ENCODE results near the gene NDC1. TPM values are rescaled to one million over a fixed set of nuclear protein-coding genes. Genes with fewer than 3 reads are reported as not detected.
A peak's percentile ranks its signal among the peaks of the same experiment; 100 is the strongest.
"Not testable (repeated sequence)": the region's sequence is repeated elsewhere in the genome, so short reads cannot be mapped to it uniquely, and the experiment has no call there.

Gene NDC1
- total RNA-seq, 2 donors from 2014 or later: 15.3 to 20.6 TPM

DNA sequence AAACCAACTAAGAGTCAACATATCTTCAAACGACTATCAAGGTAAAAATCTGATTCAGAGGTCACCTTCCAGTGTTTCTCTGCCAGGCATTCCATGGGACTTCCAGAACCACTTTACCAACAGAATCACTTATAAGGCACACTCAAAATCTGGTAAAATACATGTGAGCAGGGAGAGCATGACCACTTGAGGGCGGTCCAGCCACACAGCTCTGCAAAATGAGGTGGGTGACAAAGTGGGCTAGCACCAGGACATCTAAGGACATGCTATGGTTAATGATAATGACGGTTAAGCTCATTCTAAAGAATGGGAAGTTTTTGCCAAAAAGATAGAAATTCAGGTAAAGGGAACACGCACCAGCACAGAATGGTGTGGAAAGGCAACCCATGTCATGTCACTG is 74.6 kb downstream of the NDC1 start:
- intact Hi-C loops (cut with DNase I): no loop called here
- Histone ChIP-seq H3K27me3 (replicated peaks; ENCODE audit: insufficient read depth) (no peaks in the 10 kb centered on the region), H3K9me3 (no peaks in the 10 kb centered on the region), H3K4me3 (no peak overlapping the region), H3K27ac (no peak overlapping the region), H3K4me1 (replicated peaks) (no peaks in the 10 kb centered on the region), H3K36me3 (peaks cover 0 to 5% of the 10 kb centered on the region in 2 donors)
- DNase-seq (ENCODE audit: low spot score): no peak
- WGBS: 94% methylated on average over 4 of the region's 4 CpGs
- TF ChIP-seq POLR2AphosphoS5 (IDR thresholded peaks at IDR 0.05) (no peak), POLR2A (IDR thresholded peaks at IDR 0.05) (no peak), CTCF (IDR thresholded peaks at IDR 0.05) (no peak)

GRCh38 chr1:53760497-53760896 is 77.6 kb downstream of the NDC1 start:
- intact Hi-C loops (cut with DNase I); H3K27ac ChIP-seq; DNase-seq (ENCODE audit: low spot score); H3K9me3 ChIP-seq; H3K36me3 ChIP-seq; H3K27me3 ChIP-seq (replicated peaks; ENCODE audit: insufficient read depth); H3K4me1 ChIP-seq (replicated peaks); H3K4me3 ChIP-seq: not testable (repeated sequence)
- WGBS: 86% methylated on average over 7 of the region's 7 CpGs

DNA sequence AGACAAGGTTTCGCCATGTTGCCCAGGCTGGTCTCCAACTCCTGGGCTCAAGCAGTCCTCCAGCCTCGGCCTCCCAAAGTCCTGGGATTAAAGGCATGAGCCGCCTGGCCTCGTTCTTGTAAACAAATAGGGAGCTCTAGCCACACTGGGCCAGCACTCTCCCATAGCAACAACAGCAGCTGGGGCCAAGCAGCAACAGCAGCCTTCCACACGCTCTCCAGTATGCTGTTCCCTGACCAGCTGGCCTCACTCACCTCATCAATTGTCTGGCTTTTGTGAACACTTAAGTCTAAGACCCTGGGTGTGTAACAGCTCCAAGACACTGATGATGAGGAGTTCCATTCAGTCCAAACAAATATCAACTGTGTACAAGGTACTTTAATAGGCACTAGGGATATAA is 82.2 kb downstream of the NDC1 start:
- DNase-seq (ENCODE audit: low spot score): no peak
- Histone ChIP-seq H3K27me3 (replicated peaks; ENCODE audit: insufficient read depth) (no peaks in the 10 kb centered on the region), H3K36me3 (no peaks in the 10 kb centered on the region), H3K4me3 (no peak overlapping the region), H3K27ac (no peak overlapping the region), H3K9me3 (no peaks in the 10 kb centered on the region), H3K4me1 (replicated peaks) (no peaks in the 10 kb centered on the region)
- 83% methylated on average over 5 of the region's 5 CpGs for WGBS
- TF ChIP-seq CTCF (IDR thresholded peaks at IDR 0.05) (no peak), POLR2A (IDR thresholded peaks at IDR 0.05) (no peak), POLR2AphosphoS5 (IDR thresholded peaks at IDR 0.05) (no peak)
- intact Hi-C loops (cut with DNase I): loop anchor here (2.0 kb wide), 1 partner anchor 271 kb away; no protein-coding TSS in a partner anchor

DNA sequence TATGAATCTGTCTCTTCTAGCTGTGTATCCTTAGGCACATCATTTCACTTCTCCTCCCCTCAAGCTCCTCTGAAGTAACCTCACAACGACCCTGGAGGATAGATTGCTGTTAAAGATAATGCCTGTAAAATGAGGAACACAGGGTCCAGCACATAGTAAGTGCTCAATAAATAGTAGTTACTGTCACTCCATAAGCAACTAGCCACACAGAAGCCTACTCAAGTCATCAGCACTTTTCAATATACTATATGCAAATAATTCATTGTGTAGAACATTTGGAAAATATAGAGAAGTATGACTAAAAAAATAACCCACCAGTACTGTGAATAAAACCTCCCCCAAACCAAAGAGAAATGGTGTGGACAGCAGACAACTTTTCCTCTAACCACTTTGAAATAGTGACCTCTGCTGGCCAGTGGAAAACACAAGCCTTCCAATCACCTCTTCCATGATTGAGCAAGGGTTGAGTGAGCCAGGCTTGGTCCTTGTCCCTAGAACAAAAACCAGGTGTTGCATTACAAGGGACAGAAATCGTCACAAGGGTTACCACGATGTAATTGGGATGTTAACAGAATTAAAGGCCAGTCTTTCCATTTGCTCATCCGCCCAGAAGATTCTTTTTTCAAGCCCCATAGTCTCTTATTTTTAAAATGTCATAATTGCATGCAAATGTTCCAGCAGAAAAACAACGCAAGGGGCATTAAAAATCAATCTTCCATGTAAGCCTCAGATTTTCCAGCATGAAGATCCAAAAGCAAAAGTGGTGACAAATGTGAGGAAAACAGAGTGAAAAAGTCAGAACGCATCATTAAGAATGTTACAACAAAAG is 83.4 kb downstream of the NDC1 start:
- Histone ChIP-seq H3K4me1 (replicated peaks) (no peaks in the 10 kb centered on the region), H3K9me3 (no peaks in the 10 kb centered on the region), H3K27ac (no peak overlapping the region), H3K27me3 (replicated peaks; ENCODE audit: insufficient read depth) (no peaks in the 10 kb centered on the region), H3K36me3 (no peaks in the 10 kb centered on the region), H3K4me3 (no peak overlapping the region)
- peak; percentile 30 for DNase-seq (ENCODE audit: low spot score)
- intact Hi-C loops (cut with DNase I): loop anchor here (2.0 to 5.0 kb wide), 2 partner anchors 127 to 270 kb away; no protein-coding TSS in a partner anchor
- TF ChIP-seq POLR2AphosphoS5 (IDR thresholded peaks at IDR 0.05) (no peak), POLR2A (IDR thresholded peaks at IDR 0.05) (no peak), CTCF (IDR thresholded peaks at IDR 0.05) (peak in 3 of 4 experiments; percentile 48 to 63 (median 54))
- WGBS: 60% methylated on average over 6 of the region's 6 CpGs

DNA sequence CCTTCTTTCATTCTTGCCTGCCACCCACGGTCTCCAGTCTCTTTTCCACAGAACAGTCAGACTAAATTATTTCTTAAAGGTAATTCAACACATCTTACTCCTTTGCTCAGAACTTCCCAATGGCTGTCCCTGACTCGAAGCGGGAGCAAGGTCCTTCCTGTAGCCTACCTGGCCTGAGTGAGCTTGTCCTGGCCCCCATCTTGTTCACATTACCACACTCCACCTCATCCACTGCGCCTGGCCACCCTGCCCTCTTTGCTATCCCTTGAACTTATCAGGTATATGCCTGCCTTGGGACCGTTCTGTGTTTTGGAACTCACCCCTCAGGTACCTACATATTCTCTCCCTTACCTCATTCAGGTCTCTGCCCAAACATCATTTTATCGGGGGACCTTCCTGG is 85.8 kb downstream of the NDC1 start:
- Histone ChIP-seq H3K27ac (no peak overlapping the region), H3K27me3 (replicated peaks; ENCODE audit: insufficient read depth) (no peaks in the 10 kb centered on the region), H3K4me1 (replicated peaks) (no peaks in the 10 kb centered on the region), H3K4me3 (no peak overlapping the region), H3K9me3 (no peaks in the 10 kb centered on the region), H3K36me3 (no peaks in the 10 kb centered on the region)
- 95% methylated on average over 6 of the region's 6 CpGs for WGBS
- no peak for DNase-seq (ENCODE audit: low spot score)
- TF ChIP-seq POLR2AphosphoS5 (IDR thresholded peaks at IDR 0.05): no peak
- intact Hi-C loops (cut with DNase I): loop anchor here (5.0 kb wide), 1 partner anchor 125 kb away; no protein-coding TSS in a partner anchor

DNA sequence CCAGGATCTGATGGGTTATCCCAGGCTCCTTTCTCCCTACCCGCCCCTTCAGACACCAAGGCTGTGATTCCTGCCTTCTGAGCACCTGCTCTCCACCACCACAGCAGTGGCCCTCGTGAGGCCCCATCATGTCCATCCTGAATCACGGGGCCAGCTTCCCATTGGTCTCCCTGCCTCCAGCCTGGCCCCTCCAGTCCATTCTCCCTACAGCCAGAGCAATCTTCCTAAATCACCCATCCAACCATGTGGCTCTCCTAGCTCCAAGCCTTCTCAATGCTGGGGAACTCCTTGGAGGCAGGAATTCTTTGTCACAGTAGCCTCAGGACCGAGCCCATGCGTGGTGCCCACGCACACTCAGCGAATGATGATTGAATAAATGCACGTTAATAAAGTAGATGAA is 90.3 kb downstream of the NDC1 start:
- no peaks in the 10 kb centered on the region for H3K4me1 ChIP-seq (replicated peaks)
- no peak overlapping the region for H3K4me3 ChIP-seq
- H3K36me3 ChIP-seq: no peaks in the 10 kb centered on the region
- intact Hi-C loops (cut with DNase I): no loop called here
- TF ChIP-seq POLR2AphosphoS5 (IDR thresholded peaks at IDR 0.05) (no peak), CTCF (IDR thresholded peaks at IDR 0.05) (no peak), POLR2A (IDR thresholded peaks at IDR 0.05) (no peak)
- H3K27ac ChIP-seq: no peak overlapping the region
- WGBS: 93% methylated on average over 8 of the region's 8 CpGs
- no peak for DNase-seq (ENCODE audit: low spot score)
- no peaks in the 10 kb centered on the region for H3K27me3 ChIP-seq (replicated peaks; ENCODE audit: insufficient read depth)
- H3K9me3 ChIP-seq: no peaks in the 10 kb centered on the region

Data from prostate gland (tissue), 2 donors.